ENCODE data around the gene ACOXL.

ACOXL gene

DNA sequence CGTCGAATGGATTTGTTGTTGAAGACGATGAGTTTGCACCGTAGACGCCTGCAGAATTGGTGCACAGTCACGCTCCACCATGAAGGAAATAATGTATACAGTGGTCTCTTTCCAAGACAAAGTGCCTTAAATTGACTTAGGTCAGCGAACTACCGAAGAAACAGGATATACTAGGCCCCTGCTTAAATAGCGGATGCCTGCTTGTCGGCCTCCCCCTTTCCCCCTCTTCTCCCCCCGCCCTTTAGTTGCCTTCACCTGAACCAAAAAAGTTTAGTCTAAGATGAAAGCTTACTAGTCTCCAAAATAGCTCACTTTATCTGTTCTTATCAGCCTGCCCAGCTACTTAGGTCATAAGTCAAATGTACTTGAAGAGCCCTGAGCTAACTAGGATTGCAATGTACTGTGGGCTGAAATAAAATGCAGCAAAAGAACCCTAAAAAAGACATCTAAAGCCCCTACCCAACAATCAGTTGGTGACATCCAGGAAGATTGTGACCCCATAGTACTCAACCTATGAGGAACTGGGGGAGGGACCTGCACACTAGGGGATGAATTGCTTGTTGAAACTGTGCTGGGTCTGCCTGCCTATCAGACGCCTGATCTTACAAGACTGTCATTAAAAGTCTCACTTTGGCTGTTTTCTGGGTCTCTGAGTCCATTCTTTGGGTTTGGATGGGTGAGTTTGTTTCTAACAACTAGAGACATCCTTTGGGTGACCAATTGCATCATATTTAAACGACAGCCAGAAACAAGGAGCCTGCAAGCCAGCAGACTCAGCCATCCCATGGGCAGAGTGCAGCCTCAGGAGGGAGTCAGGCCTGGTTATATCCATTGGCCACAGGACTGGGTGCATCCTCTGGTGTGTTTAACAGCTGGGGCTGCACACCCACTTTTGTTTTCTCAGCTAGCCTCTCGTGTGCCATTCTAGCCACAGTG lies 14.5 kb downstream of the ACOXL start:
- Histone ChIP-seq H3K9me3 (ENCODE audit: low read length) (no peaks in the 10 kb centered on the region), H2AFZ (ENCODE audit: low read length) (no peak overlapping the region), H3K27me3 (ENCODE audit: insufficient read depth, low read length) (peaks cover 10% of the 10 kb centered on the region), H3K9me2 (ENCODE audit: low read depth, low read length) (no peaks in the 10 kb centered on the region), H3K4me3 (ENCODE audit: low read depth, low read length, poor library complexity, severe bottlenecking) (no peak overlapping the region), H3K4me1 (ENCODE audit: insufficient read depth, low read length, severe bottlenecking) (peaks cover 12% of the 10 kb centered on the region), H4K20me1 (ENCODE audit: insufficient read depth, low read length) (no peaks in the 10 kb centered on the region), H3K36me3 (ENCODE audit: insufficient read depth, low read length) (no peaks in the 10 kb centered on the region), H3K27ac (ENCODE audit: low read depth, low read length, poor library complexity, severe bottlenecking) (no peak overlapping the region), H3K4me2 (ENCODE audit: low read length) (no peak overlapping the region), H3K9ac (ENCODE audit: low read length) (no peak overlapping the region), H3F3A (ENCODE audit: insufficient read depth, low read length) (no peaks in the 10 kb centered on the region), H3K79me2 (ENCODE audit: insufficient read depth, low read length) (no peaks in the 10 kb centered on the region)
- TF ChIP-seq, protein P1, sequence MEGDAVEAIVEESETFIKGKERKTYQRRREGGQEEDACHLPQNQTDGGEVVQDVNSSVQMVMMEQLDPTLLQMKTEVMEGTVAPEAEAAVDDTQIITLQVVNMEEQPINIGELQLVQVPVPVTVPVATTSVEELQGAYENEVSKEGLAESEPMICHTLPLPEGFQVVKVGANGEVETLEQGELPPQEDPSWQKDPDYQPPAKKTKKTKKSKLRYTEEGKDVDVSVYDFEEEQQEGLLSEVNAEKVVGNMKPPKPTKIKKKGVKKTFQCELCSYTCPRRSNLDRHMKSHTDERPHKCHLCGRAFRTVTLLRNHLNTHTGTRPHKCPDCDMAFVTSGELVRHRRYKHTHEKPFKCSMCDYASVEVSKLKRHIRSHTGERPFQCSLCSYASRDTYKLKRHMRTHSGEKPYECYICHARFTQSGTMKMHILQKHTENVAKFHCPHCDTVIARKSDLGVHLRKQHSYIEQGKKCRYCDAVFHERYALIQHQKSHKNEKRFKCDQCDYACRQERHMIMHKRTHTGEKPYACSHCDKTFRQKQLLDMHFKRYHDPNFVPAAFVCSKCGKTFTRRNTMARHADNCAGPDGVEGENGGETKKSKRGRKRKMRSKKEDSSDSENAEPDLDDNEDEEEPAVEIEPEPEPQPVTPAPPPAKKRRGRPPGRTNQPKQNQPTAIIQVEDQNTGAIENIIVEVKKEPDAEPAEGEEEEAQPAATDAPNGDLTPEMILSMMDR (IDR thresholded peaks at IDR 0.05; ENCODE audit: low read length): no peak
- no peak for TF ChIP-seq EZH2 (IDR thresholded peaks at IDR 0.05; ENCODE audit: borderline replicate concordance, low read length)

DNA sequence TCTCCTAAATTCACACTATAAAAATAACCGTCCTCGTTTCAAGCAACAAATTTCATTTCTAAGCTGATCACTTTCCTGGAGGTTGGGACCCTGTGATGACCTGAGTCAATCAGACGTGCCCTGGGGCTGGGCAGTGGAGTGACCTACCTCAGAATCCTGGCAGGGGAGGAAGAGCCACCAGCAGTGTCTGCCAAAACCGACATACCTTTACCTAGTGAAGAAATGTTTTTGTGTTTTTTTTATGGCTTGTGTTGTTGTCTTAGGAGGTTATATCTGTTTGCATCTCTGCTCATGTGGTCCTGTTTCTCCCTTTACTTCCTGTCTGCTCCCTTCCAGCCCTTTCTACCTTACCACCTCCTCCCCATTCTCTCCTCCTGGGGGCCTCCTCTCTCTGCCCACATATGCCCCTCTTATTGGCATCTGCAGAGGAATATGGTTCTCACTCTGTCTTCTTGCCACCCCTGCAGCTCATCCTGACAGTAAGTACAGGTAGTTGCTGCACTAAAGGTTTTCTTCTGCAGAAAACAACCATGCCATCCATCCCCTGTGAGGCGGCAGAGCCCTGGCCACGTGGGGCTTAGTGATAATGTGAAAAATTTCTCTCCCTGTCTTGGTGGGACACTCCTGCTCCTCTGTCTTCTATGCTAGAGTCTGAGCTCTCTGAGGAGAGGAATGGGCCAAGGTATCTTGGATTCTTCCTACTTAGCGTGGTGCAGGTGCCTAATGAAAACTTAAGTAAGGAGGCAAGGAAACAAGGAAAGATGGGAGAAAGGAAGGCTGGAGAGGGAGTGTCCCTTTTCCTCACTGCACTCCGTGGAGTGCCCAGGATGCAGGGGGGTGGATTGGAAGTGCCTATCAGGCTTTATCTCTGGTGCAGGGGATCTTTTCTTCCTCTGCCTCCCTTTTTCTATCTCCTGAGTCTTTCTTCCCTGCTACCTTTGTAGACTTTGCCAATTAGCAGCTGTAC lies 15.4 kb downstream of the ACOXL start:
- H3K4me1 ChIP-seq (ENCODE audit: insufficient read depth, low read length, severe bottlenecking): peaks cover 12% of the 10 kb centered on the region

DNA sequence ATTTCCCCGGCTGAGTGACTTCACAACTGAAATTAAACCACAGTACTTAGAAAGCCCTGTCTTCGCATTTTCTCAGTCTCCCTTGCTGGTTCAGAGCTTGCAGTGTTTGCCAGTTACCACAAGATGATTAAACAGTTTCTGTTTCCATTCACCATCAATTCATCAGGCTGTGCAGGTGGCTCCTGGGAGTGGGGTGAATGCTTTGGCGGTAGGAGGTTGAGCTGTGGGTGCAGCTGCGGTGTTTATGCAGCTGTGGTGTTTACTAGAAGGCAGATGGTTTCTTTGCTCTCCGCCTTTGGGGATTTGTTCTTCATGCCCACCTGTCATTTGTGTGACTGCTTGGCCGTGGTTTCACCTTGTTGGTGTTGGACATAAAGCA lies 16.1 kb downstream of the ACOXL start:
- Histone ChIP-seq H2AFZ (ENCODE audit: low read length) (no peak overlapping the region), H3K36me3 (ENCODE audit: insufficient read depth, low read length) (no peaks in the 10 kb centered on the region), H3K79me2 (ENCODE audit: insufficient read depth, low read length) (no peaks in the 10 kb centered on the region), H3K27me3 (ENCODE audit: insufficient read depth, low read length) (peaks cover 10% of the 10 kb centered on the region), H3K27ac (ENCODE audit: low read depth, low read length, poor library complexity, severe bottlenecking) (no peak overlapping the region), H3K9ac (ENCODE audit: low read length) (no peak overlapping the region), H3K4me1 (ENCODE audit: insufficient read depth, low read length, severe bottlenecking) (peaks cover 12% of the 10 kb centered on the region), H3K4me2 (ENCODE audit: low read length) (no peak overlapping the region), H3K9me3 (ENCODE audit: low read length) (no peaks in the 10 kb centered on the region), H3K9me2 (ENCODE audit: low read depth, low read length) (no peaks in the 10 kb centered on the region), H4K20me1 (ENCODE audit: insufficient read depth, low read length) (no peaks in the 10 kb centered on the region), H3F3A (ENCODE audit: insufficient read depth, low read length) (no peaks in the 10 kb centered on the region), H3K4me3 (ENCODE audit: low read depth, low read length, poor library complexity, severe bottlenecking) (no peak overlapping the region)
- TF ChIP-seq EZH2 (IDR thresholded peaks at IDR 0.05; ENCODE audit: borderline replicate concordance, low read length): no peak
- TF ChIP-seq, protein P1 (IDR thresholded peaks at IDR 0.05; ENCODE audit: low read length): no peak

More for the DNA sequence above, 15.4 kb downstream of the ACOXL start:
- Histone ChIP-seq H3K27me3 (ENCODE audit: insufficient read depth, low read length) (peaks cover 10% of the 10 kb centered on the region), H3K4me2 (ENCODE audit: low read length) (no peak overlapping the region), H3K9me2 (ENCODE audit: low read depth, low read length) (no peaks in the 10 kb centered on the region), H3F3A (ENCODE audit: insufficient read depth, low read length) (no peaks in the 10 kb centered on the region), H2AFZ (ENCODE audit: low read length) (no peak overlapping the region), H3K4me3 (ENCODE audit: low read depth, low read length, poor library complexity, severe bottlenecking) (no peak overlapping the region), H4K20me1 (ENCODE audit: insufficient read depth, low read length) (no peaks in the 10 kb centered on the region), H3K9me3 (ENCODE audit: low read length) (no peaks in the 10 kb centered on the region), H3K36me3 (ENCODE audit: insufficient read depth, low read length) (no peaks in the 10 kb centered on the region), H3K9ac (ENCODE audit: low read length) (no peak overlapping the region), H3K79me2 (ENCODE audit: insufficient read depth, low read length) (no peaks in the 10 kb centered on the region), H3K27ac (ENCODE audit: low read depth, low read length, poor library complexity, severe bottlenecking) (no peak overlapping the region)
- no peak for TF ChIP-seq EZH2 (IDR thresholded peaks at IDR 0.05; ENCODE audit: borderline replicate concordance, low read length)
- TF ChIP-seq, protein P1 (IDR thresholded peaks at IDR 0.05; ENCODE audit: low read length): no peak
